ENCODE data around the gene ATG16L1. TPM values are rescaled to one million over a fixed set of nuclear protein-coding genes. Genes with fewer than 3 reads are reported as not detected.

The ATG16L1 gene
- total RNA-seq, 1 experiment from 2014 or later = 42.0 TPM

DNA sequence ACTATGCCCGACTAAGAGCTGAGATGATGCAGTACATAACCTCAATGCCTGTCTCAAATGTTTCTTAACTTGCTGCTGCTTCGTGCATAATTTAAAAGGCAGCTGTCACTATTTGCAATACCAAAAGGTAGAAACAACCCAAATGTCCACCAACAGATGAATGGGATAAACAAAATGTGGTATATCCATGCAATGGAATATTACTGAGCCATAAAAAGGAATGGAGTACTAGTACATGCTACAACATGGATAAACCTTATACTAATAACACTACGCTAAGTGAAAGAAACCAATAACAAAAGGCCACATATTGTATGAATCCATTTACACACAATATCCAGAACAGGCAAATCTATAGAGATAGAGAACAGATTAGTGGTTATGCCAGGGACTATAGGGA is 89.8 kb downstream of the ATG16L1 start:
- Histone ChIP-seq H3K9ac (ENCODE audit: extremely low read depth, insufficient read length, low read length) (no peak overlapping the region), H2BK20ac (ENCODE audit: low read depth, low read length, poor library complexity, severe bottlenecking) (no peak overlapping the region), H4K5ac (ENCODE audit: insufficient read length, low read depth, low read length) (no peak overlapping the region), H2BK120ac (ENCODE audit: low read depth, low read length, poor library complexity, severe bottlenecking) (no peak overlapping the region), H4K91ac (ENCODE audit: insufficient read length, low read depth, low read length) (no peak overlapping the region), H3K27ac (ENCODE audit: insufficient read length, low read depth, low read length) (no peak overlapping the region), H2BK12ac (ENCODE audit: insufficient read length, low read depth, low read length) (no peak overlapping the region), H3K4me2 (ENCODE audit: insufficient read depth, insufficient read length, low read length) (no peak overlapping the region), H3K79me1 (ENCODE audit: insufficient read depth, low read depth, low read length, poor library complexity, severe bottlenecking) (no peaks in the 10 kb centered on the region), H2BK15ac (ENCODE audit: low read depth, low read length) (no peak overlapping the region), H3K9me3 (ENCODE audit: control insufficient read depth, low read depth, low read length) (no peaks in the 10 kb centered on the region), H4K20me1 (ENCODE audit: control insufficient read depth, insufficient read depth, insufficient read length) (no peaks in the 10 kb centered on the region), H3K23ac (ENCODE audit: insufficient read length, low read depth, low read length) (no peak overlapping the region), H4K8ac (replicated peaks; ENCODE audit: insufficient read length, low read depth, low read length) (no peak overlapping the region), H3K14ac (ENCODE audit: insufficient read depth, low read length) (no peak overlapping the region), H3K27me3 (ENCODE audit: insufficient read depth, low read length) (no peaks in the 10 kb centered on the region), H3K79me2 (ENCODE audit: insufficient read depth, low read length) (no peaks in the 10 kb centered on the region), H2BK5ac (ENCODE audit: insufficient read length, low read length) (no peak overlapping the region), H3K23me2 (ENCODE audit: insufficient read length, low read depth, low read length, poor library complexity, severe bottlenecking) (no peaks in the 10 kb centered on the region), H3K4me1 (ENCODE audit: insufficient read depth, low read length) (no peaks in the 10 kb centered on the region), H2AFZ (ENCODE audit: low read length) (no peak overlapping the region), H3K18ac (ENCODE audit: insufficient read length, low read depth, low read length) (no peak overlapping the region), H3K4ac (ENCODE audit: low read depth, low read length) (no peak overlapping the region), H3K56ac (ENCODE audit: insufficient read length, low read depth, low read length) (no peak overlapping the region), H3T11ph (ENCODE audit: low read length) (no peak overlapping the region), H2AK5ac (ENCODE audit: insufficient read length, low read length) (no peak overlapping the region)
- Mint-ChIP-seq H3K4me3 (no peak overlapping the region), H3K27ac (no peak overlapping the region), H3K27me3 (ENCODE audit: low read depth) (peaks cover 49% of the 10 kb centered on the region), H3K9me3 (peaks cover 4 to 6% of the 10 kb centered on the region in 2 experiments; a peak in 3 of 5 replicates), H3K36me3 (ENCODE audit: insufficient read depth in 1 of 3, low read depth in 3 of 3) (peaks cover 0 to 5% (median 0%) of the 10 kb centered on the region in 3 experiments; a peak in 1 of 7 replicates), H3K4me1 (0 out of 4 replicates have a peak, but pooled peaks cover 3 to 4% of the 10 kb centered on the region in 2 experiments)
- no peak for DNase-seq
- no CpG with 5 or more reads among the region's 3 CpGs for WGBS (ENCODE audit: extremely low coverage, insufficient read length, low lambda C conversion rate)
- TF ChIP-seq, protein P1, sequence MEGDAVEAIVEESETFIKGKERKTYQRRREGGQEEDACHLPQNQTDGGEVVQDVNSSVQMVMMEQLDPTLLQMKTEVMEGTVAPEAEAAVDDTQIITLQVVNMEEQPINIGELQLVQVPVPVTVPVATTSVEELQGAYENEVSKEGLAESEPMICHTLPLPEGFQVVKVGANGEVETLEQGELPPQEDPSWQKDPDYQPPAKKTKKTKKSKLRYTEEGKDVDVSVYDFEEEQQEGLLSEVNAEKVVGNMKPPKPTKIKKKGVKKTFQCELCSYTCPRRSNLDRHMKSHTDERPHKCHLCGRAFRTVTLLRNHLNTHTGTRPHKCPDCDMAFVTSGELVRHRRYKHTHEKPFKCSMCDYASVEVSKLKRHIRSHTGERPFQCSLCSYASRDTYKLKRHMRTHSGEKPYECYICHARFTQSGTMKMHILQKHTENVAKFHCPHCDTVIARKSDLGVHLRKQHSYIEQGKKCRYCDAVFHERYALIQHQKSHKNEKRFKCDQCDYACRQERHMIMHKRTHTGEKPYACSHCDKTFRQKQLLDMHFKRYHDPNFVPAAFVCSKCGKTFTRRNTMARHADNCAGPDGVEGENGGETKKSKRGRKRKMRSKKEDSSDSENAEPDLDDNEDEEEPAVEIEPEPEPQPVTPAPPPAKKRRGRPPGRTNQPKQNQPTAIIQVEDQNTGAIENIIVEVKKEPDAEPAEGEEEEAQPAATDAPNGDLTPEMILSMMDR (conservative IDR thresholded peaks at IDR 0.05) = no peak

Measured in H9 (cell line).